H1 (cell line): ENCODE data around the gene LCLAT1. TPM values are rescaled to one million over a fixed set of nuclear protein-coding genes. Genes with fewer than 3 reads are reported as not detected.

Experiments
- CTCF ChIA-PET: fragments of 300-600 bp; sonication (Branson Sonifier 250); formaldehyde crosslinking; loops from one replicate; lab custom pipeline; 2021; ENCODE audit not compliant: partially characterized antibody; lab: Charles Lee
- POLR2A ChIA-PET: fragments of 300-600 bp; sonication (Branson Sonifier 250); formaldehyde crosslinking; loops from one replicate; lab custom pipeline; 2021; ENCODE audit warnings: inconsistent platforms; ENCODE audit not compliant: partially characterized antibody; lab: Charles Lee
- DNase-seq, 2 experiments: peaks; one replicate each; pipeline versions ENCODE4 v3.0.0 to v3.0.0-alpha.2; 2010 to 2022; ENCODE audit warnings: low spot score in 2 of 2, low read depth in 1 of 2, mixed read lengths in 1 of 2
- FAIRE-seq: peaks from 2 replicates; lab custom pipeline; 2011; peaks lifted over from hg19 to GRCh38; lab: Jason Lieb, UNC
- H2AFZ ChIP-seq: 2 replicates; pipeline ENCODE4 v1.8.1; 2012; ENCODE audit warnings: low read length, inconsistent platforms
- H2AK5ac ChIP-seq: 2 replicates; pipeline ENCODE4 v1.6.1; 2013; ENCODE audit warnings: low read depth, low read length
- H2BK120ac ChIP-seq: replicated peaks from 2 replicates; pipeline ENCODE3; 2013; ENCODE audit warnings: low read depth, low read length, inconsistent platforms
- H2BK12ac ChIP-seq: 2 replicates; pipeline ENCODE4 v1.6.1; 2013; ENCODE audit warnings: low read depth, low read length
- H2BK15ac ChIP-seq: 2 replicates; pipeline ENCODE4 v1.6.1; 2013; ENCODE audit warnings: low read length
- H2BK20ac ChIP-seq: 2 replicates; pipeline ENCODE4 v1.6.1; 2013; ENCODE audit warnings: low read length
- H2BK5ac ChIP-seq: 2 replicates; pipeline ENCODE4 v1.6.1; 2013; ENCODE audit warnings: low read depth, low read length
- H3K14ac ChIP-seq: 2 replicates; pipeline ENCODE4 v1.6.1; 2013; ENCODE audit warnings: inconsistent platforms; ENCODE audit not compliant: insufficient read length
- H3K18ac ChIP-seq: 2 replicates; pipeline ENCODE4 v1.6.1; 2013; ENCODE audit warnings: low read length; ENCODE audit errors: extremely low read depth
- H3K23ac ChIP-seq: 2 replicates; pipeline ENCODE4 v1.6.1; 2013; ENCODE audit warnings: inconsistent platforms; ENCODE audit not compliant: insufficient read length
- H3K23me2 ChIP-seq: 2 replicates; pipeline ENCODE4 v1.6.1; 2013; ENCODE audit warnings: low read depth, low read length
- H3K27ac ChIP-seq: 2 replicates; pipeline ENCODE4 v1.6.1; 2011; ENCODE audit warnings: low read depth, low read length, inconsistent platforms
- H3K27me3 ChIP-seq, 4 experiments: replicated peaks in 1 of 4; 1 replicate in 1 of 4; 2 replicates in 3 of 4; pipeline versions ENCODE4 v1.6.1 to v1.8.1; 2011 to 2013; ENCODE audit warnings: low read length in 3 of 4, mild to moderate bottlenecking in 3 of 4, inconsistent platforms in 2 of 4, mixed read lengths in 2 of 4, moderate library complexity in 1 of 4; ENCODE audit not compliant: control insufficient read depth in 3 of 4, insufficient read depth in 3 of 4; ENCODE audit errors: extremely low read depth in 1 of 4
- H3K36me3 ChIP-seq, 4 experiments: 2 replicates each; pipeline versions ENCODE4 v1.6.1 to v1.8.1; 2011 to 2013; ENCODE audit warnings: mild to moderate bottlenecking in 4 of 4, low read length in 3 of 4, moderate library complexity in 2 of 4, control low read depth in 1 of 4, inconsistent platforms in 1 of 4; ENCODE audit not compliant: insufficient read depth in 4 of 4, control insufficient read depth in 2 of 4
- H3K4ac ChIP-seq: replicated peaks from 2 replicates; pipeline ENCODE3; 2013; ENCODE audit warnings: low read length, low read depth, mixed read lengths, inconsistent platforms; ENCODE audit not compliant: insufficient read length
- H3K4me1 ChIP-seq, 4 experiments: replicated peaks in 1 of 4; 1 replicate in 1 of 4; 2 replicates in 3 of 4; pipeline versions ENCODE4 v1.6.1 to v1.8.1; 2011 to 2013; ENCODE audit warnings: low read length in 3 of 4, inconsistent platforms in 2 of 4, mixed read lengths in 1 of 4; ENCODE audit not compliant: insufficient read depth in 4 of 4, control insufficient read depth in 3 of 4
- H3K4me2 ChIP-seq, 2 experiments: 2 replicates each; pipeline versions ENCODE4 v1.6.1 to v1.8.1; 2011 to 2013; ENCODE audit warnings: low read depth in 2 of 2, low read length in 2 of 2, control low read depth in 1 of 2, inconsistent platforms in 1 of 2, mild to moderate bottlenecking in 1 of 2; ENCODE audit not compliant: insufficient read depth in 1 of 2
- H3K4me3 ChIP-seq, 4 experiments: fragments of 200-600, 300-600 bp in 1 of 4; sonication (generic), shearing (Covaris generic), sonication (Bioruptor Twin) in 1 of 4; 2 replicates each; pipeline versions ENCODE4 v1.5.1 to v1.8.1; 2011 to 2016; ENCODE audit warnings: low read length in 4 of 4, low read depth in 3 of 4, control low read depth in 2 of 4, inconsistent platforms in 2 of 4, mild to moderate bottlenecking in 2 of 4, mixed read lengths in 1 of 4, moderate library complexity in 1 of 4; ENCODE audit not compliant: insufficient read depth in 2 of 4; ENCODE audit errors: extremely low read depth in 1 of 4
- H3K56ac ChIP-seq: replicated peaks from 2 replicates; pipeline ENCODE3; 2013; ENCODE audit warnings: low read depth, mild to moderate bottlenecking, mixed read lengths, low read length, inconsistent platforms; ENCODE audit not compliant: insufficient read length
- H3K79me1 ChIP-seq: 2 replicates; pipeline ENCODE4 v1.6.1; 2013; ENCODE audit warnings: low read depth, low read length, control low read depth
- H3K79me2 ChIP-seq, 2 experiments: 2 replicates each; pipeline versions ENCODE4 v1.6.1 to v1.8.1; 2012 to 2013; ENCODE audit warnings: low read length in 2 of 2, mild to moderate bottlenecking in 2 of 2, inconsistent platforms in 1 of 2; ENCODE audit not compliant: insufficient read depth in 2 of 2, control insufficient read depth in 1 of 2
- H3K9ac ChIP-seq, 4 experiments: replicated peaks in 1 of 4; 1 replicate in 1 of 4; 2 replicates in 3 of 4; pipeline versions ENCODE4 v1.6.1 to v1.8.1; 2011 to 2013; ENCODE audit warnings: low read depth in 3 of 4, low read length in 3 of 4, control low read depth in 2 of 4, mild to moderate bottlenecking in 2 of 4, moderate library complexity in 2 of 4, inconsistent platforms in 1 of 4; ENCODE audit errors: extremely low read depth in 1 of 4
- H3K9me3 ChIP-seq, 2 experiments: 2 replicates each; pipeline versions ENCODE4 v1.6.1 to v1.8.1; 2012 to 2013; ENCODE audit warnings: mild to moderate bottlenecking in 2 of 2, moderate library complexity in 2 of 2, control low read depth in 1 of 2, inconsistent platforms in 1 of 2, low read depth in 1 of 2, low read length in 1 of 2, mixed read lengths in 1 of 2; ENCODE audit not compliant: insufficient read depth in 2 of 2
- H4K20me1 ChIP-seq, 2 experiments: replicated peaks in 1 of 2; 2 replicates each; pipeline versions ENCODE3 to v1.8.1; 2011 to 2013; ENCODE audit warnings: inconsistent platforms in 2 of 2, low read length in 2 of 2, mild to moderate bottlenecking in 1 of 2; ENCODE audit not compliant: insufficient read depth in 2 of 2, control insufficient read depth in 1 of 2
- H4K5ac ChIP-seq: 2 replicates; pipeline ENCODE4 v1.6.1; 2013; ENCODE audit warnings: low read length, low read depth, mixed read lengths, inconsistent platforms; ENCODE audit not compliant: insufficient read length
- H4K8ac ChIP-seq: 2 replicates; pipeline ENCODE4 v1.8.0; 2013; ENCODE audit warnings: mild to moderate bottlenecking, moderate library complexity, low read length, inconsistent platforms; ENCODE audit not compliant: insufficient read depth; ENCODE audit errors: extremely low read depth
- H4K91ac ChIP-seq: replicated peaks from 2 replicates; pipeline ENCODE3; 2013; ENCODE audit warnings: low read length, mixed read lengths, inconsistent platforms; ENCODE audit not compliant: insufficient read length
- SP1 ChIP-seq: IDR thresholded peaks from 2 replicates; pipeline ENCODE4 v1.6.1; 2011; ENCODE audit warnings: low read depth, low read length
- SP4 ChIP-seq: IDR thresholded peaks from 2 replicates; pipeline ENCODE4 v1.6.1; 2012; ENCODE audit warnings: low read length, inconsistent platforms
- WGBS, 2 experiments: shearing (Covaris generic) in 1 of 2; methylation state at CpG; one replicate each; pipeline versions ENCODE4 v1.1.6 to v1.1.7; 2013 to 2015; ENCODE audit warnings: low lambda C conversion rate in 2 of 2, mixed read lengths in 2 of 2, inconsistent platforms in 1 of 2, low coverage in 1 of 2, missing lambda C conversion rate in 1 of 2; ENCODE audit not compliant: insufficient replicate concordance in 2 of 2, insufficient coverage in 1 of 2, insufficient read length in 1 of 2; ENCODE audit errors: extremely low coverage in 1 of 2, missing lambda C conversion rate in 1 of 2; 5-methylcytosine and 5-hydroxymethylcytosine counted together
- polyA plus RNA-seq, 7 experiments: library from polyadenylated mRNA; depleted of rRNA in 3 of 7; stranded (reverse) in 5 of 7; unstranded in 2 of 7; fragments of >200 nt in 5 of 7; fragments of 200-250 nt in 2 of 7; gene quantifications; 1 replicate in 5 of 7; 2 replicates in 1 of 7; 4 replicates in 1 of 7; pipeline versions ENCODE4 v1.2.1 to v1.2.3, GENCODE V29; 2011 to 2013; ENCODE audit warnings: missing spikeins in 2 of 7, mixed read lengths in 2 of 7
- total RNA-seq: library from RNA; stranded (reverse); fragmentation: NEBNext Ultra II Directional; extraction: Animal tissue kit (Norgen Biotek cat#: 25700); gene quantifications from 2 replicates; pipeline ENCODE4 v1.2.1, GENCODE V29; 2021

LCLAT1 gene
- total and polyA plus RNA-seq, 2 of the 8 experiments (the other 6 are each of a cell fraction or from before 2014, with no cell fraction given) = 7.6 to 22.0 TPM

DNA sequence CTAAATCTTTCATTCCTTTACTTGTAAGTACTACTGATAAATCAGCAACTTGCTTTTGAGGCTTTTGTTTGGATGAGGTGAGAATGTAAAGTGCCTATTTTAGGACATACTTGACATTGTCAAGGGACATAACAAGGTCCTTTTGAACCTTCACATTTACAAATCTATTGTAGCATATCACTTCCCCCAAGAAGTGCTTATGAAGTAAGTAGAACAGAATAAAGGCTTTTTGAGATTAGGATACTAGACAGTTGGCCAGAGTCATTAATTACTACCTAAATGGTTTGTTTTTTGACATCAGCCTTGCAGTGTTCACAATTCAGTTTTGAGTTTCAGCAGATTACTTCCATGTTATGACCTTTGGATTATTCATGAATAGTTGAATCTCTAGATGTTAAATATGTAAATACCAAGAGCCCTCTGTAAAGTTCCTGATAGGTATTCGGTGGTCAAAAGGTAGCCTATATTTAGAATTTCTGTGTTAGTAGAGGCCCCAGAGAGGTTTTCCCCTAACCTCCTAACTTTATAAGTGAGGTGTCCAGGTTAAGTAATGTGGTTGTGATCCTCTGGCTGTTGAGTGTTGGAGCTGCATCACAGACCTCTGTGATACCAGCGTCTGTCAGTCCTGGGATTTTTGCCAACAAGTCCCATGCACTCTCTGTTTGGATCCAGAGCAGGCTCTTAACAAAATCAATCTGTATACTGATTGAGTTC is 67.2 kb downstream of the LCLAT1 start:
- H2AK5ac ChIP-seq = no peak overlapping the region
- peaks cover 0 to 5% (median 2%) of the 10 kb centered on the region in 4 experiments; a peak in 3 of 8 replicates for H3K36me3 ChIP-seq
- H3K23ac ChIP-seq = no peak overlapping the region
- no peaks in the 10 kb centered on the region for H3K27me3 ChIP-seq
- POLR2A ChIA-PET = no interaction called here
- no peak overlapping the region for H3K4ac ChIP-seq
- no peak overlapping the region for H3K4me2 ChIP-seq
- no peak for FAIRE-seq
- H2BK5ac ChIP-seq = no peak overlapping the region
- no peaks in the 10 kb centered on the region for H3K23me2 ChIP-seq
- H2AFZ ChIP-seq = no peak overlapping the region
- H3K79me1 ChIP-seq = no peaks in the 10 kb centered on the region
- H3K79me2 ChIP-seq = peaks cover 0 to 28% of the 10 kb centered on the region in 2 experiments; a peak in 2 of 4 replicates
- H3K9ac ChIP-seq = no peak overlapping the region
- H2BK120ac ChIP-seq = no peak overlapping the region
- H3K18ac ChIP-seq = no peak overlapping the region
- H3K27ac ChIP-seq = no peak overlapping the region
- no peak overlapping the region for H3K56ac ChIP-seq
- H3K9me3 ChIP-seq = peaks cover 5 to 7% of the 10 kb centered on the region in 2 experiments; a peak in 2 of 4 replicates
- H3K4me3 ChIP-seq = no peak overlapping the region
- TF ChIP-seq SP4 = no peak
- TF ChIP-seq SP1 = no peak
- TF ChIP-seq, all 59 proteins: peak for 0
- no peak overlapping the region for H3K14ac ChIP-seq
- CTCF ChIA-PET = no interaction called here
- H4K5ac ChIP-seq = no peak overlapping the region
- no peak overlapping the region for H4K8ac ChIP-seq
- no peak overlapping the region for H2BK20ac ChIP-seq
- WGBS, 2 experiments = 82% methylated on average over 2 of the region's 2 CpGs; no CpG with 5 or more reads in 1 of the 2 experiments
- no peak overlapping the region for H2BK15ac ChIP-seq
- no peak overlapping the region for H4K91ac ChIP-seq
- DNase-seq = no peak
- peaks cover 0 to 19% (median 5%) of the 10 kb centered on the region in 4 experiments; a peak in 3 of 7 replicates for H3K4me1 ChIP-seq
- H2BK12ac ChIP-seq = no peak overlapping the region
- H4K20me1 ChIP-seq = no peaks in the 10 kb centered on the region
